Spinal cord (tissue), 10 donors: ENCODE measurements around the gene GYS1. TPM values are rescaled to one million over a fixed set of nuclear protein-coding genes. Genes with fewer than 3 reads are reported as not detected.
A peak's percentile ranks its signal among the peaks of the same experiment; 100 is the strongest.

Experiments used
- DNase-seq, 6 donors: peaks; one replicate each; pipeline versions ENCODE4 v3.0.0 to v3.0.0-alpha.2; 2013 to 2015; ENCODE audit warnings: low spot score in 6 of 6, low read depth in 4 of 6
- H3K27ac ChIP-seq: one replicate; pipeline ENCODE4 v1.5.1; 2013; ENCODE audit warnings: low read depth, low read length, control low read depth
- H3K27me3 ChIP-seq: one replicate; pipeline ENCODE4 v1.6.1; 2013; ENCODE audit warnings: low read length; ENCODE audit not compliant: control insufficient read depth, insufficient read depth
- H3K36me3 ChIP-seq: one replicate; pipeline ENCODE4 v1.6.1; 2013; ENCODE audit warnings: low read length; ENCODE audit not compliant: control insufficient read depth, insufficient read depth
- H3K4me1 ChIP-seq: one replicate; pipeline ENCODE4 v1.6.1; 2013; ENCODE audit warnings: low read length; ENCODE audit not compliant: control insufficient read depth, insufficient read depth
- H3K4me3 ChIP-seq: one replicate; pipeline ENCODE4 v1.5.1; 2013; ENCODE audit warnings: low read depth, low read length, control low read depth
- H3K9me3 ChIP-seq: one replicate; pipeline ENCODE4 v1.6.1; 2013; ENCODE audit warnings: low read length; ENCODE audit not compliant: control insufficient read depth, insufficient read depth
- WGBS: methylation state at CpG from one replicate; pipeline ENCODE4 v1.1.5; 2013; ENCODE audit warnings: missing lambda C conversion rate; ENCODE audit not compliant: insufficient coverage; 5-methylcytosine and 5-hydroxymethylcytosine counted together
- polyA plus RNA-seq, 2 donors: library from polyadenylated mRNA; unstranded; fragments of 120-200 nt; gene quantifications; one replicate each; pipeline ENCODE4 v1.2.1, GENCODE V29; 2013; ENCODE audit not compliant: insufficient read length in 2 of 2
- total RNA-seq, 2 donors: library from RNA; depleted of rRNA in 1 of 2; stranded (reverse); fragments of 120-200 nt in 1 of 2; fragments of >200 nt in 1 of 2; gene quantifications; one replicate each; pipeline versions ENCODE4 v1.2.3 to v1.2.4, GENCODE V29; 2013 to 2014
- donor health status: healthy.

GYS1 gene
- total and polyA plus RNA-seq, 4 donors, result 22.0 to 47.5 (median 33.1) TPM

DNA sequence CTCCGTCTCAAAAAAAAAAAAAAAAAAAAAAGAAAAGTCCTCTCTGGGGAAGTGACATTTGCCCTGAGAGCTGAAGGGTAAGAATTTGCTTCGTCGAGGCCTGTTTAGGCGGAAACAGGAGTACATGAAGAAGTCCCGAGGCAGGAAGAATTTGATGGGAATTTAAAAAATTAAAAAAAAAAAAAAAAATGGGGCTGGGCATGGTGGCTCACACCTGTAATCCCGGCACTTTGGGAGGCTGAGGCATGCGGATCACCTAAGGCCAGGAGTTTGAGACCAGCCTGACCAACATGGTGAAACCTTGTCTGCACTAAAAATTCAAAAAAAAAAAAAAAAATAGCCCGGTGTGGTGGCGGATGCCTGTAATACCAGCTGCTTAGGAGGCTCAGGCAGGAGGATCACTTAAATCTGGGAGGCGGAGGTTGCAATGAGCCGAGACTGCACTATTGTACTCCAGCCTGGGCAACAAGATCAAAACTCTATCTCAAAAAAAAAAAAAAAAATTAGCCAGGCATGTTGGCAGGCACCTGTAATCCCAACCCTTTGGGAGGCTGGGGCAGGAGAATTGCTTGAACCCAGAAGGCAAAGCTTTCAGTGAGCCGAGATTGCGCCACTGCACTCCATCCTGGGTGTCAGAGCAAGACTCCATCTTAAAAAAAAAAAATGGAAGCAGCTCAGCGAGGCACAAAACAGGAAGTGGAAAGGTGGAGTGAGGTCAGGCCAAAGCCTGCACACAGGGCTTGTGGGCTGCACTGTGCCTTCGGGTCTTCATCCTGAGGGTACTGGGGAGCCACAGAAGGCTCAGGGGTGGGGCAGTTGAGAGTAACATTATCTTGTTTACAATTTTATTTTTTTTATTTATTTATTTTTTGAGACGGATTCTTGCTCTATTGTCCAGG, 33.5 kb downstream of the GYS1 start:
- Histone ChIP-seq H3K9me3 (no peaks in the 10 kb centered on the region), H3K4me3 (no peak overlapping the region), H3K4me1 (peaks cover 38% of the 10 kb centered on the region), H3K36me3 (peaks cover 20% of the 10 kb centered on the region), H3K27me3 (no peaks in the 10 kb centered on the region), H3K27ac (no peak overlapping the region)
- 80% methylated on average over 5 of the region's 16 CpGs for WGBS
- DNase-seq, result no peak

DNA sequence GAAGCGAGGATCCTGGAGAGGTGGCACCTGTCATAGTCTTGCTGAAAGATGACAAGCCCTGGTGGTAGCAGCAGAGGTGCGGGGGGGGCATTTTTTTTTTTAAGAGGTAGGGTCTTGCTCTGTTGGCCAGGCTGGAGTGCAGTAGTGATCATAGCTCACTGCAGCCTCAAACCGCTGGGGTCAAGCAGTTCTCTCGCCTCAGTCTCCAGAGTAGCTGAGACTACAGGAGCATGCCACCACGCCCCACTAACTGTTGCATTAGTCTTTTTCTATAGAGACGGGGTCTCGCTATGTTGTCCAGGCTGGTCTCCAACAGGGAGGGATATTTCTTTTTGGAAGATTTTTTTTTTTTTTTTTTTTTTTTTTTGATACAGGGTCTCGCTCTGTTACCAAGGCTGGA, 35.1 kb downstream of the GYS1 start:
- 92% methylated on average over 4 of the region's 8 CpGs for WGBS
- Histone ChIP-seq H3K27me3 (no peaks in the 10 kb centered on the region), H3K4me3 (no peak overlapping the region), H3K9me3 (no peaks in the 10 kb centered on the region), H3K36me3 (peaks cover 20% of the 10 kb centered on the region), H3K4me1 (peaks cover 28% of the 10 kb centered on the region), H3K27ac (no peak overlapping the region)
- no peak for DNase-seq

DNA sequence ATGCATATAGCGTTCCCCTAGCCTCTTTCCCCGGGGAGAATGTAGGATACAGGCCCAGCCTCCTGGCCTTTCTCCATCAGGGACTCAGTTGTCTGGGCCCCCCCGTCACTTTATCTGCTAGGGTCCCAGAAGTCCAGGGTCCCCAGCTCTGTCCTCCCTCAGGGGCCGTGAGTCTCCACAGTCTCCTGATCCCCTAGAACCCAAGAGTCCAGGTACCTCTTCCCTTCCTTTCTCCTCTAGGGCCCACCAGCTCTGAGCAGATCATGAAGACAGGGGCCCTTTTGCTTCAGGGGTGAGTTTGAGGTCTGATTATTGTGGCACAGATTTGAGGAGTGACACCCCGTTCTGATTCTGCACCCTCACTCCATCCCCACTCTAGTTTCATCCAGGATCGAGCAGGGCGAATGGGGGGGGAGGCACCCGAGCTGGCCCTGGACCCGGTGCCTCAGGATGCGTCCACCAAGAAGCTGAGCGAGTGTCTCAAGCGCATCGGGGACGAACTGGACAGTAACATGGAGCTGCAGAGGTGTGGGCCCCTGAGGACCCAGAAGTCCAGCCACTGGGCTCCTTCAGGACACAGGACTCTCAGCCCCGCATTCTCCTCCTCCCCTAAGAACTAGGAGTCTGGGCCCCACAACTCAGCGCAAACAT, 37.7 kb downstream of the GYS1 start:
- H3K4me3 ChIP-seq, result peak overlapping the region; percentile 95
- H3K36me3 ChIP-seq, result peaks cover 2% of the 10 kb centered on the region
- H3K27me3 ChIP-seq, result no peaks in the 10 kb centered on the region
- peaks cover 20% of the 10 kb centered on the region for H3K4me1 ChIP-seq
- 54% methylated on average over 13 of the region's 16 CpGs for WGBS
- peak overlapping the region; percentile 78 for H3K27ac ChIP-seq
- DNase-seq, result no peak
- no peaks in the 10 kb centered on the region for H3K9me3 ChIP-seq

DNA sequence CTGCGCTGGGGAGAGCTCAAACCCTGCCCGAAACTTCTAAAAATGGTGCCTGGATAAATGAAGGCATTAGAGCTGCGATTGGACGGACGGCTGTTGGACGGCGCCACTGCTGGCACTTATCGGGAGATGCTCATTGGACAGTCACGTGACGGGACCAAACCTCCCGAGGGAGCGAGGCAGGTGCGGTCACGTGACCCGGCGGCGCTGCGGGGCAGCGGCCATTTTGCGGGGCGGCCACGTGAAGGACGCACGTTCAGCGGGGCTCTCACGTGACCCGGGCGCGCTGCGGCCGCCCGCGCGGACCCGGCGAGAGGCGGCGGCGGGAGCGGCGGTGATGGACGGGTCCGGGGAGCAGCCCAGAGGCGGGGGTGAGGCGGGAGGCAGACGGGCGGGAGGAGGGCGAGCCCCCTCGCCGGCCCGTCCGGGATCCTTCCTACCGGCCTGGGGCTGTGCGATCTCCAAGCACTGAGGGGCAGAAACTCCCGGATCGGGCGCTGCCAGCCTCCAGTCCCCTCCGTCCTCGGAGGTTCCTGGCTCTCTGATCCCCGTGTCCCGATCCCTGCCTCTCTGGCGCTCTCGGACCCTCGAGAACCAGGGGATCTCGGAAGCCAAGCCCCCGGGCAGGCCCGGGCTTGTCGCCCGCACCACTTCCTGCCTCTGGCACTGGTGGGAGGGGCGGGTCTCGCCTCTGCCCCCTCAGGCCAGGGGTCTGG, 38.4 kb downstream of the GYS1 start, which contains the start of gene BAX:
BAX (plus strand) TSS at position 281 of the 713 bp plus-strand sequence; CDS start at position 335, 54 bp downstream.
- WGBS, result under 1% methylated on average over 71 of the region's 71 CpGs
- peak; percentile 83 to 99 (median 92) for DNase-seq
- Histone ChIP-seq H3K36me3 (peaks cover 2% of the 10 kb centered on the region), H3K9me3 (no peaks in the 10 kb centered on the region), H3K27ac (peak within 1 kb of the TSS; percentile 78), H3K4me3 (peak within 1 kb of the TSS; percentile 95), H3K4me1 (peaks cover 20% of the 10 kb centered on the region), H3K27me3 (no peaks in the 10 kb centered on the region)

DNA sequence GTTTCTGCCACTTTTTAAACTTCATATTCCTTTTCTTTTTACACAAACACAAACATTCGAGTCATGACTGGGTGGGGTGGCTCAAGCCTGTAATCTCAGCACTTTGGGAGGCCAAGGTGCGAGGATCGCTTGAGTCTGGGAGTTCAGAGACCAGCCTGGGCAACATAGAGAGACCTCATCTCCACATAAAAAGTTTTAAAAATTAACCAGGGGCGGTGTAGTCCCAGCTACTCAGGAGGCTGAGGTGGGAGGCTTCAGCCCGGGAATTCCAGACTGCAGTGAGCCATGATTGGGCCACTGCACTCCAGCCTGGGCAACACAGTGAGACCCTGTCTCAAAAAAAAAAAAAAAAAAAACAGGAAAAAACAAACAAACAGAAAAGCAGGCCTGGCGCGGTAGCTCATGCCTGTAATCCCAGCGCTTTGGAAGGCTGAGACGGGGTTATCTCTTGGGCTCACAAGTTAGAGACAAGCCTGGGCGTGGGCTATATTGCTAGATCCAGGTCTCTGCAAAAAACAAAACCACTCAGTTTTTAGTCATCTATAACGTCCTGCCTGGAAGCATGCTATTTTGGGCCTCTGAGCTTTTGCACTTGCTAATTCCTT, 39.0 kb downstream of the GYS1 start:
- Histone ChIP-seq H3K4me3 (peak overlapping the region; percentile 58), H3K9me3 (no peaks in the 10 kb centered on the region), H3K4me1 (peaks cover 20% of the 10 kb centered on the region), H3K36me3 (peaks cover 2% of the 10 kb centered on the region), H3K27ac (peak overlapping the region; percentile 70), H3K27me3 (no peaks in the 10 kb centered on the region)
- 30% methylated on average over 6 of the region's 11 CpGs for WGBS
- no peak for DNase-seq

DNA sequence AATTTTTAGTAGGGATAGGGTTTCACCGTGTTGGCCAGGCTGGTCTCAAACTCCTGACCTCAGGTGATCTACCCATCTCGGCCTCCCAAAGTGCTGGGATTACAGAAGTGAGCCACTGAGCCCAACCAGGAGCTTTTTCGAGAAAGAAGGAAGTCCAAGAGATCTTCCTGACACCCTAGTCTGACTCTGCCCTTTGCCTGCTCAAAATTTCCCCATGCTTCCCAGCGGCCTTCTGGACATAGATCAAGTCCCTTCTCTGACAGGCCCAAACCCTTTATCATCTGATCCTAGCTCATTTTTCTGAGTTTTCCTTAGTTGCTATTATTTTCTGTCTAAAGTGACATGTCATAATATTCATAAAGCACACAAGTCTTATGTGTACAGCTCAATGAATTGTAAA, 40.0 kb downstream of the GYS1 start:
- H3K27ac ChIP-seq, result no peak overlapping the region
- 89% methylated on average over 3 of the region's 4 CpGs for WGBS

DNA sequence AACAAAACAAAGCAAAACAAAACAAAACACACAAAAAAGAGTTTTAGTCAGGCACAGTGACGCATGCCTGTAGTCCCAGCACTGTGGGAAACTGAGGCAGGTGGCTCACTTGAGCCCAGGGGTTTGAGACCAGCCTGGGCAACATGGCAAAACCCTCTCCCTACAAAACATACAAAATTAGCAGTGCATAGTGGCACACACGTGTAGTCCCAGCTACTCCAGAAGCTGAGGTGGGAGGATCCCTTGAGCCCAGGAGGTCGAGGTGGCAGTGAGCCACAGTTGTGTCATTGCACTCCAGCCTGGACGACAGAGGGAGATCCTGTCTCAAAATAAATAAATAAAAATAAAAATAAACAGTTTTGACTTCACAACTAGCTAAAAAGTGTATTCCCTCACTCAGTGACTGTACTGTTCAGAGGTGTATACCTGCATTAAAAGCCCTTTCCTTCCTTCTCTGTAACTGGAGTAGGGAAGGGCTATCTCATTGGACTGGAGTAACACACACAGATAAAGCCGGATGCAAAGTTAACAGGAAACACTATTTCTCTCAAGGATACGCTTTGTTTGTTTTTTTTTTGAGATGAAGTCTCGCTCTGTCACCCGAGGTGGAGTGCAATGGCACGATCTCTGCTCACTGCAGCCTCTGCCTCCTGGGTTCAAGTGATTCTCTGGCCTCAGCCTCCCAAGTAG, 42.1 kb downstream of the GYS1 start:
- no peak for DNase-seq
- Histone ChIP-seq H3K27ac (no peak overlapping the region), H3K9me3 (no peaks in the 10 kb centered on the region), H3K4me3 (no peak overlapping the region), H3K36me3 (peaks cover 6% of the 10 kb centered on the region), H3K27me3 (no peaks in the 10 kb centered on the region), H3K4me1 (peaks cover 18% of the 10 kb centered on the region)
- WGBS, result 75% methylated on average over 8 of the region's 9 CpGs

More for the DNA sequence above, 40.0 kb downstream of the GYS1 start:
- Histone ChIP-seq H3K36me3 (peaks cover 2% of the 10 kb centered on the region), H3K9me3 (no peaks in the 10 kb centered on the region), H3K27me3 (no peaks in the 10 kb centered on the region), H3K4me1 (peaks cover 20% of the 10 kb centered on the region), H3K4me3 (no peak overlapping the region)
- DNase-seq, result no peak

DNA sequence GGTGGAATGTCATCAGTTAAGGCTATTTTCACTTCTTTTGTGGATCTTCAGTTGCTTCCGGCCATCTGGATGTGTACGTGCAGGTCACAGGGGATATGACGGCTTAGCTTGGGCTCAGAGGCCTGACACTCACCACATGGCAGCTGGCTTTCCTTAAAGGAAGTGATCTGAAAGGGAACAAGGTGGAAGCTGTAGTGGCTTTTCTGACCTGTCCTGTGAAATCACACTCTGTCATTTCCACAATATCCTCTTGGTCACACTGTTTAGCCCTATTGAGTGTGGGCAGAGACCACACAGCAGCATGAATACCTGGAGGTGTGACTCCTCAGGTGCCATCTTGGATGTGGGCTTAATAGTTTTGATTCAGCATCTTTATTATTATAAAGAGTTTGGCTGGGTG, 43.0 kb downstream of the GYS1 start:
- 77% methylated on average over 3 of the region's 3 CpGs for WGBS
- no peak overlapping the region for H3K4me3 ChIP-seq
- H3K36me3 ChIP-seq, result peaks cover 6% of the 10 kb centered on the region
- no peak for DNase-seq
- H3K4me1 ChIP-seq, result peaks cover 10% of the 10 kb centered on the region
- no peaks in the 10 kb centered on the region for H3K27me3 ChIP-seq
- H3K27ac ChIP-seq, result no peak overlapping the region
- H3K9me3 ChIP-seq, result no peaks in the 10 kb centered on the region

DNA sequence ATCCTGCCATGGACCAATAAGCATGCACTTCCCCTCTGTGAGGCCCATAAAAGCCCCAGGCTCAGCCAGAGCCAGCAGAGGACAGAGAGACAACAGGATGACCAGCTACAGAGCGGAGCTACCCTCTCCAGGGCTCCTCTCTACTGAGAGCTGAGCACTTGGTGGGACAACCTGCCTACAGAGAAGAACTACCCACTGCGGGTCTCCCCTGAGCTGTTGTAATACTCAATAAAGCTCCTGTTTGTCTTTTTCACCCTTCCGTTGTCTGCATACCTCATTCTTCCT, 45.9 kb downstream of the GYS1 start:
- Histone ChIP-seq H3K27me3 (no peaks in the 10 kb centered on the region), H3K4me3 (no peak overlapping the region), H3K36me3 (peaks cover 10% of the 10 kb centered on the region), H3K4me1 (no peaks in the 10 kb centered on the region), H3K9me3 (no peaks in the 10 kb centered on the region), H3K27ac (no peak overlapping the region)
- 100% methylated on average over 3 of the region's 3 CpGs for WGBS
- DNase-seq, result no peak
